PC-3 (cell line): ENCODE measurements around the gene IRX1.

Source experiments
- EZH2 ChIP-seq: fragments of 300-600 bp; sonication (generic); IDR thresholded peaks from one replicate; pipeline ENCODE4 v1.6.1; 2017; ENCODE audit warnings: antibody characterized with exemption, mild to moderate bottlenecking, low read length; ENCODE audit not compliant: unreplicated experiment
- EZH2phosphoT487 ChIP-seq: fragments of 300-600 bp; sonication (generic); IDR thresholded peaks from 2 replicates; pipeline ENCODE4 v1.6.1; 2018; ENCODE audit warnings: mild to moderate bottlenecking, antibody characterized with exemption, low read length, borderline replicate concordance
- TF ChIP-seq, protein P1 (sequence below): fragments of 300-600 bp; sonication (generic); conservative IDR thresholded peaks from 2 replicates; pipeline ENCODE4 v1.5.1; 2017; ENCODE audit warnings: antibody characterized with exemption, low read depth, mild to moderate bottlenecking, low read length

GRCh38 chr5:3590967-3591900, 4.4 kb upstream of the IRX1 start:
- TF ChIP-seq, protein P1, sequence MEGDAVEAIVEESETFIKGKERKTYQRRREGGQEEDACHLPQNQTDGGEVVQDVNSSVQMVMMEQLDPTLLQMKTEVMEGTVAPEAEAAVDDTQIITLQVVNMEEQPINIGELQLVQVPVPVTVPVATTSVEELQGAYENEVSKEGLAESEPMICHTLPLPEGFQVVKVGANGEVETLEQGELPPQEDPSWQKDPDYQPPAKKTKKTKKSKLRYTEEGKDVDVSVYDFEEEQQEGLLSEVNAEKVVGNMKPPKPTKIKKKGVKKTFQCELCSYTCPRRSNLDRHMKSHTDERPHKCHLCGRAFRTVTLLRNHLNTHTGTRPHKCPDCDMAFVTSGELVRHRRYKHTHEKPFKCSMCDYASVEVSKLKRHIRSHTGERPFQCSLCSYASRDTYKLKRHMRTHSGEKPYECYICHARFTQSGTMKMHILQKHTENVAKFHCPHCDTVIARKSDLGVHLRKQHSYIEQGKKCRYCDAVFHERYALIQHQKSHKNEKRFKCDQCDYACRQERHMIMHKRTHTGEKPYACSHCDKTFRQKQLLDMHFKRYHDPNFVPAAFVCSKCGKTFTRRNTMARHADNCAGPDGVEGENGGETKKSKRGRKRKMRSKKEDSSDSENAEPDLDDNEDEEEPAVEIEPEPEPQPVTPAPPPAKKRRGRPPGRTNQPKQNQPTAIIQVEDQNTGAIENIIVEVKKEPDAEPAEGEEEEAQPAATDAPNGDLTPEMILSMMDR = no peak
- TF ChIP-seq EZH2phosphoT487 = no peak
- TF ChIP-seq EZH2 = no peak
